Activated B cell treated with CpG ODN at 0.5 μM for 24 hours (primary cell): ENCODE results near the gene OR14J1. TPM values are rescaled to one million over a fixed set of nuclear protein-coding genes. Genes with fewer than 3 reads are reported as not detected.
"Not testable (repeated sequence)": the region's sequence is repeated elsewhere in the genome, so short reads cannot be mapped to it uniquely, and the experiment has no call there.

ENCODE experiments used
- ATAC-seq: fragments of 200-7000 bp; cut with Tn5 transposase; one replicate; pipeline ENCODE4 v1.10.0; 2021; ENCODE audit warnings: low read depth, mild to moderate bottlenecking, moderate library complexity
- CTCF ChIA-PET: fragments of 350-600 bp; sonication (Branson Sonifier 250); formaldehyde crosslinking; loops from one replicate; lab custom pipeline; 2021; ENCODE audit warnings: antibody characterized with exemption; lab: Charles Lee
- POLR2A ChIA-PET: fragments of 350-600 bp; sonication (Branson Sonifier 250); formaldehyde crosslinking; loops from one replicate; lab custom pipeline; 2021; ENCODE audit warnings: antibody characterized with exemption; lab: Charles Lee
- DNase-seq: peaks from one replicate; pipeline ENCODE4 v3.0.0; 2022
- H3K27ac Mint-ChIP-seq: one replicate; pipeline ENCODE4 v1.8.0; 2020; ENCODE audit warnings: mixed read lengths
- H3K27me3 Mint-ChIP-seq: one replicate; pipeline ENCODE4 v1.8.0; 2021; ENCODE audit warnings: mixed read lengths
- H3K36me3 Mint-ChIP-seq: one replicate; pipeline ENCODE4 v1.8.0; 2021; ENCODE audit warnings: low read depth, mixed read lengths
- H3K4me1 Mint-ChIP-seq: one replicate; pipeline ENCODE4 v1.8.0; 2021; ENCODE audit warnings: mixed read lengths
- H3K4me3 Mint-ChIP-seq: one replicate; pipeline ENCODE4 v1.8.0; 2020; ENCODE audit warnings: mild to moderate bottlenecking, mixed read lengths
- H3K9me3 Mint-ChIP-seq: one replicate; pipeline ENCODE4 v1.8.0; 2020; ENCODE audit warnings: mixed read lengths
- intact Hi-C: fragments of 100-400 bp; cut with micrococcal nuclease; formaldehyde crosslinking; loops from one replicate; pipeline ENCODE4 v1.15.1; 2024
- total RNA-seq: library from RNA; stranded (reverse); gene quantifications from 2 replicates; pipeline ENCODE4 v1.2.3, GENCODE V29; 2022
- TF ChIP-seq, protein P1 (sequence below): fragments of 200-600 bp; IDR thresholded peaks from one replicate; pipeline ENCODE4 v1.8.0; 2022; ENCODE audit warnings: antibody characterized with exemption, mild to moderate bottlenecking

OR14J1 gene
- total RNA-seq, 1 donor from 2014 or later = not detected

DNA sequence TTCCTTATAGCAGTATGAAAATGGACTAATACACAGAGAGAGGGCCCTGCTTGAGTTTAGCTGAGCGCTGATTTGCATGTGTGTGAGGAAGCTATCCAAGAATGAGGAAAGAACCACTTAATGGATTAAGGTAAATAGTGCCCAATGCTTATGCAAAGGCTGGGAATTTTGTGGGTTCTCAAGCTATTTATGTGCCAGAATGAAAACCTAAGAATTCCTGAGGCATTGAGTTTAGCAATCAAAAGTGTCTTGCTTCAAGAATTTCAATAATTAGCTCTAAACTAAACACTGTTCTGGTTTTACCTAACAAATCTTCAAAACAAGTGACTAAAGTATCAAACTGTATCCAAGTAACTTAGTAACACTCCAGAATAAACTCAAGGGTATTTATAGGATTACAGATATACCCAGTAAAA lies 7.0 kb upstream of the OR14J1 start:
- intact Hi-C loops = no loop called here
- TF ChIP-seq, protein P1, sequence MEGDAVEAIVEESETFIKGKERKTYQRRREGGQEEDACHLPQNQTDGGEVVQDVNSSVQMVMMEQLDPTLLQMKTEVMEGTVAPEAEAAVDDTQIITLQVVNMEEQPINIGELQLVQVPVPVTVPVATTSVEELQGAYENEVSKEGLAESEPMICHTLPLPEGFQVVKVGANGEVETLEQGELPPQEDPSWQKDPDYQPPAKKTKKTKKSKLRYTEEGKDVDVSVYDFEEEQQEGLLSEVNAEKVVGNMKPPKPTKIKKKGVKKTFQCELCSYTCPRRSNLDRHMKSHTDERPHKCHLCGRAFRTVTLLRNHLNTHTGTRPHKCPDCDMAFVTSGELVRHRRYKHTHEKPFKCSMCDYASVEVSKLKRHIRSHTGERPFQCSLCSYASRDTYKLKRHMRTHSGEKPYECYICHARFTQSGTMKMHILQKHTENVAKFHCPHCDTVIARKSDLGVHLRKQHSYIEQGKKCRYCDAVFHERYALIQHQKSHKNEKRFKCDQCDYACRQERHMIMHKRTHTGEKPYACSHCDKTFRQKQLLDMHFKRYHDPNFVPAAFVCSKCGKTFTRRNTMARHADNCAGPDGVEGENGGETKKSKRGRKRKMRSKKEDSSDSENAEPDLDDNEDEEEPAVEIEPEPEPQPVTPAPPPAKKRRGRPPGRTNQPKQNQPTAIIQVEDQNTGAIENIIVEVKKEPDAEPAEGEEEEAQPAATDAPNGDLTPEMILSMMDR = no peak
- H3K9me3 Mint-ChIP-seq = no peaks in the 10 kb centered on the region
- peaks cover 6% of the 10 kb centered on the region for H3K27me3 Mint-ChIP-seq
- POLR2A ChIA-PET = no interaction called here
- no peaks in the 10 kb centered on the region for H3K4me1 Mint-ChIP-seq
- H3K4me3 Mint-ChIP-seq = no peak overlapping the region
- CTCF ChIA-PET = no interaction called here
- no peak overlapping the region for H3K27ac Mint-ChIP-seq
- ATAC-seq (no peak), DNase-seq (no peak)
- H3K36me3 Mint-ChIP-seq = no peaks in the 10 kb centered on the region

DNA sequence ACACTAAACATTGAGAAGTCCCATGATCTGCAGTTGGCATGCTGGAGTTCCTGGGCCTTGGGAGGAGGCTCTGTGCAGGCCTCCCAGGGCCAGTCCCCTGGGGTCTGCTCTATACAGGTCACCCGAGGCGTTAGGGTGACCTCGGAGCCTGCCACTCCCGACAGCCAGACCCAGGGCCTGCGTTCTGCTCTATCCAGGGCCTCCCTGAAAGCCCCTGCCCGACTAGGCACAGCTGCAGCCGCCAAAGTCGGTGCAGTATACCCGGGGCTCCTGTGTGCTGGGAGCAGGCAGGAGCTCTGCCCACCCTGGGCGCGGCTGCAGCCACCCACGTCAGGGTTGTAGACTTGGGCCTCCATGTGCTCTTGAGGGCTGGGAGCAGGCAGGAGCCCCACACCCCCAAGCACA lies 6.3 kb upstream of the OR14J1 start:
- H3K4me1 Mint-ChIP-seq = no peaks in the 10 kb centered on the region
- no peak overlapping the region for H3K4me3 Mint-ChIP-seq
- TF ChIP-seq, protein P1 = no peak
- H3K27ac Mint-ChIP-seq = no peak overlapping the region
- DNase-seq (no peak), ATAC-seq (no peak)
- H3K9me3 Mint-ChIP-seq = no peaks in the 10 kb centered on the region
- H3K27me3 Mint-ChIP-seq = peaks cover 6% of the 10 kb centered on the region
- ChIA-PET POLR2A (no interaction called here), CTCF (no interaction called here)
- no peaks in the 10 kb centered on the region for H3K36me3 Mint-ChIP-seq
- intact Hi-C loops = no loop called here

DNA sequence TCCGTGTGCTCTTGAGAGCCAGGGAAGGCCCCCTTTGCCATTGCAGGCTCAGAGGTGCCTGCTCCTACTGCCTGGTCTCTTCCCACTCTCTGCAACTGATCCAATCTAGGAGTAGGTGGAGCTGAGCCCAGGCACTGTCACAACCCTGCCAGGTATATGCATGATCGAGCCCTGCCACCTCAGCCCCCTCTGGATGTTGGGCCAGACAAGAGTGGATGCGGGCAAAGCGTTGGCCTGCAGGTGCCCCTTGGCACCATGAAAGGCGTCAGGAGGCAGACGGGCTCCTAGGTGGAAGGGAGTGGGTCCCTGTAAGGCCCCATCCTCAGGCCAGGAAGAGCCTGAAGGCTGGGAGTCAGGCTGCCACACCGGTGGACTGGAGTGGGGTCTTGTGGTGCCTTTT lies 5.9 kb upstream of the OR14J1 start:
- Mint-ChIP-seq H3K36me3 (no peaks in the 10 kb centered on the region), H3K4me1 (no peaks in the 10 kb centered on the region), H3K9me3 (no peaks in the 10 kb centered on the region), H3K27ac (no peak overlapping the region), H3K27me3 (peaks cover 6% of the 10 kb centered on the region), H3K4me3 (no peak overlapping the region)
- CTCF ChIA-PET = no interaction called here
- DNase-seq = no peak
- no peak for ATAC-seq
- POLR2A ChIA-PET = no interaction called here
- intact Hi-C loops = no loop called here
- TF ChIP-seq, protein P1 = no peak

DNA sequence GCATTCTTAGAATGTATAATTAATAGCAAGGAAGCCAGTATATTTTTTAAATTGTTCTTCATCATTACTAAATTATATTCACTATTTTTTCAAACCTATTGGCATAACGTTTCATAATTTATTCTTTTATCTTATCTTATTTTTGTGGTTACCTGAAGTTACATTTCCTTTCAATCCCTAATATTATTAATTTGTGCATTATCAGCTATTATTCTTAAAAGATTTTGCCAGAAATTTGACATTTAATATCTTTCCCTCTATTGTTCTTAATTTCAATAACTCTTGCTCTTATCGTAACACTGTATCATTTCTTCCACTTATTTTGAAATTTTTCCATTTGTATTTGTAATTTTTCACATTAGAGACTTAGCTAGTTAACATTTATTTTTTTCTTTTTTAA lies 18.4 kb downstream of the OR14J1 start:
- Mint-ChIP-seq H3K4me1 (no peaks in the 10 kb centered on the region), H3K4me3 (no peak overlapping the region), H3K27ac (no peak overlapping the region), H3K36me3 (no peaks in the 10 kb centered on the region), H3K27me3 (peaks cover 20% of the 10 kb centered on the region), H3K9me3 (no peaks in the 10 kb centered on the region)
- TF ChIP-seq, protein P1 = no peak
- DNase-seq = no peak
- CTCF ChIA-PET = no interaction called here
- POLR2A ChIA-PET = no interaction called here
- intact Hi-C loops = loop anchor here (10.0 kb wide), 1 partner anchor 465 kb away; no protein-coding TSS in a partner anchor
- ATAC-seq = no peak

DNA sequence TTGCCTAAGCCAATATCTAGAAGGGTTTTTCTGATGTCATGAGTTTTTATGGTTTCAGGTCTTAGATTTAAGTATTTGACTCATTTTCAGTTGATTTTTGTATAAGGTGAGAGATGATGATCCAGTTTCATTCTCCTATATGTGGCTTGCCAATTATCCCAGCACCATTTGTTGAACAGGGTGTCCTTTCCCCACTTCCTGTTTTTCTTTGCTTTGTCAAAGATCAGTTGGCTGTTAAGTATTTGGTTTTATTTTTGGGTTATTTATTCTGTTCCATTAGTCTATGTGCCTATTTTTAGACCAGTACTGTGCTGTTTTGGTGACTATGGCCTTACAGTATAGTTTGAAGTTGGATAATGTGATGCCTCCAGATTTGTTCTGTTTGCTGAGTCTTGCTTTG lies 21.8 kb downstream of the OR14J1 start:
- H3K9me3 Mint-ChIP-seq, H3K27ac Mint-ChIP-seq, intact Hi-C loops, H3K36me3 Mint-ChIP-seq, POLR2A ChIA-PET, H3K4me1 Mint-ChIP-seq, H3K4me3 Mint-ChIP-seq, DNase-seq, ATAC-seq, CTCF ChIA-PET: not testable (repeated sequence)
- H3K27me3 Mint-ChIP-seq = peaks cover 22% of the 10 kb centered on the region

DNA sequence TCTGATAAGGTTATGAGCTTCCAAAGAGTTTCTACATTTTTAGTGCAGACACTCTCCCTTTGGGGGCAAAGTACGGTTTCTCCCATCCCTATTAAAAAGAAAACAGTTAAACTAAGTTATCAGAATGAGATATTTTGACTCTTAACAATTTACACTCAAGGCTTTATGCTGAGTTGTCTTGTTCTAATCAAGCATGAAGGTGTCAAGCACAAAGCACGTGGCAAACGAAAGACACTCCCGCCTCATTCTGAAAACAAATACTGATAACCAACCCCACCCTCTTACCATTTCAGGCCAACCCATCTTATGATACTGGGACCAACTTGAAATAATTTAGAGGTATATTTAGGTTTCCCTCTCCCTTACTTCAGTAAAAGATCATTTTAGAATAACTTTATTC lies 24.3 kb downstream of the OR14J1 start:
- ATAC-seq = no peak

More for the DNA sequence above, 24.3 kb downstream of the OR14J1 start:
- no peak for DNase-seq
- intact Hi-C loops = no loop called here
- Mint-ChIP-seq H3K9me3 (no peaks in the 10 kb centered on the region), H3K36me3 (no peaks in the 10 kb centered on the region), H3K27ac (no peak overlapping the region), H3K4me3 (no peak overlapping the region), H3K27me3 (peaks cover 19% of the 10 kb centered on the region), H3K4me1 (no peaks in the 10 kb centered on the region)
- ChIA-PET POLR2A (no interaction called here), CTCF (no interaction called here)
- TF ChIP-seq, protein P1 = no peak
